Ramos (cell line): ENCODE data around the gene OTUD1.
"Not testable (repeated sequence)": the region's sequence is repeated elsewhere in the genome, so short reads cannot be mapped to it uniquely, and the experiment has no call there.

Experiments
- in situ Hi-C: fragments of 300-500 bp; cut with MboI; formaldehyde crosslinking; loops from one replicate; pipeline ENCODE4 v1.14.3; 2022; ENCODE audit warnings: low sequenced_read_pairs; ENCODE audit not compliant: unreplicated experiment

The OTUD1 gene

GRCh38 chr10:23438547-23439451 lies at the start of gene OTUD1:
OTUD1 (plus strand) TSS chr10:23439075; CDS start chr10:23439458, 383 bp downstream.
- in situ Hi-C loops, result no loop called here

GRCh38 chr10:23390408-23390807 lies 48.5 kb upstream of the OTUD1 start:
- in situ Hi-C loops, result not testable (repeated sequence)

DNA sequence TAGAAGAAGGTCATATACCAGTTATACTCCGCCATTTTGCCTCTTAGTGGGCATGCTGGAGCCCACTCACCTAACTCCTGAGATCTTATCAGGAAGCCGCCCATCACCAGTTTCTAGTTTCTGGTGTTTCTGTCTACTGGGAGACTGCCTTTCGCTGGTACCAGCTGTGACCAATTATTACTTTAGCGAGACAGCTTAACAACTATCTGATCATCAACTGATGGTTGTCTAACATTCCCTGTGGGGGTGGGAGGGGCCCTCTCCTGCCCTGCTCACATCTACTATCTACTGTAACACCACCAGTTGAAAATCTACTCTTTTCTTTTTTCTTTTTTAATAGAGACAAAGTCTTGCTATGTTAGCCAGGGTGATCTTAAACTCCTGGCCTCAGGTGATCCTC lies 48.1 kb upstream of the OTUD1 start:
- in situ Hi-C loops, result no loop called here

DNA sequence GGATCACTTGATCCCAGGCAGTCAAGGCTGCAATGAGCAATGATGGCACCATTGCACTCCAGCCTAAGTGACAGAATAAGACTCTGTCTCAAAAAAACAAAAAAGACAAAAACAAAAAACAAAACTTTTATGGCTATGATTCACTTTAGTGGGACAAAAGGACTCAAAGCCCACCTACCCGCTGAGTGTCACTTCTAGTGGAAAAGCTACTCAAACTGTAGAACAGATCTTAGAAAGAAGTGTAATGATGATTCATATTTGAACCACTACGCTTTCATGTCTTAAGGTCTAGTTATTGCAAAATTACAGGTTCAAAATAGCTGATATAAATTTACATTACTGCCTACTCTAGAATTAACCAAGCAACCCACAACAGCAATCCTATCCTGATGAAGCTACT lies 47.1 kb upstream of the OTUD1 start:
- in situ Hi-C loops, result no loop called here

DNA sequence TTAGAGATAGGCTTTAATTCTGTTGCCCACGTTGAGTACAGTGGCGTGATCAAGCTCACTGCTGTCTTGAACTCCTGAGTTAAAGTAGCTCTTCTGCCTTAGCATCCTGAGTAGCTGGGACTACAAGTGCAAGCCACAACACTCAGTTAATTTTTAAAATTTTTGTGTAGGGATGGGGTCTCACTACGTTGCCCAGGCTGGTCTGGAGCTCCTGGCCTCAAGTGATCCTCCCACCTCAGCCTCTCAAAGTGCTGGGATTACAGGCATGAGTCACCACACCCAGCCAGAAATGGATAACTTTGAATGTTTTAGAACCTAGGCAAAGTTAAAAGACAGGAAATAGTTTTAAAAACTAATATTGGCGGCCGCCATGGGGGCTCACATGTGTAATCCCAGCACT lies 43.9 kb upstream of the OTUD1 start:
- in situ Hi-C loops, result no loop called here

GRCh38 chr10:23396695-23397094 lies 42.2 kb upstream of the OTUD1 start:
- in situ Hi-C loops, result no loop called here

DNA sequence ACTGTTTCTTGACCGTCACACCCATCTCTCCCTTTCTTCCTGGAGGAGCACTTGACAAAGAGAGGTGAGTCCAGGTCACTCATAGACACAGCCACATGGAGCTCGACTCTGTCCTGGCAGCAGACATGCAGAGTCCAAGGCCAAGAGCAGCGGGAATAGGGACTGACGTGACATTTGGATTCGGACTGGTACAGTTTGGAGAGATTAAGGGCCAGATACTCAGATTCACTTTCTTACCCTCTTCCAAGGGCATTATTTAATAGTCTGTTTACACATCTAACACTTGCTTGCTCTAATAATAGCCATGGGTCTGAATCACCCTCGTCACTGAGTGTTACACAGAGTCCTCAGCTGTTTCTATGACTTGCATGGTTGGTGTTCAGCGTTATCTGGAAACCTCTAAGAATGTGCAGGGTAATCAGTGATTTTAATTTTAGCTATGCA lies 39.2 kb upstream of the OTUD1 start:
- in situ Hi-C loops, result no loop called here

DNA sequence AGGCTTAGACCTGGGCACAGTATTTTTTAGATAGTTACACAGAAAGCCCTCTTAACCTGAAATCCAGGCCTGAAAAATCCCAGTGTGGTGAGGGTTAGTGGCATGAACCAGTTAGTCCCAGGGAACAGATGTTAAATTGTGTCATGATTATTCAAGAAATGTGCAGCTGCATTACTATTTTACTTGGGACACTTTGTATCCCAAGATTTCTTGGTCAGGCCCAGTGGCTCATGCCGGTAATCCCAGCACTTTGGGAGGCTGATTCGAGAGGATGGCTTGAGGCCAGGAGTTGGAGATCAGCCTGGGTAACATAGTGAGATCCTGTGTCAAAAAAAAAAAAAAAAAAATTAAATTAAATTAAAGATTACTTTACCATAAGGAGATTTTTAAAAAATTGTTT lies 36.0 kb upstream of the OTUD1 start:
- in situ Hi-C loops, result no loop called here

DNA sequence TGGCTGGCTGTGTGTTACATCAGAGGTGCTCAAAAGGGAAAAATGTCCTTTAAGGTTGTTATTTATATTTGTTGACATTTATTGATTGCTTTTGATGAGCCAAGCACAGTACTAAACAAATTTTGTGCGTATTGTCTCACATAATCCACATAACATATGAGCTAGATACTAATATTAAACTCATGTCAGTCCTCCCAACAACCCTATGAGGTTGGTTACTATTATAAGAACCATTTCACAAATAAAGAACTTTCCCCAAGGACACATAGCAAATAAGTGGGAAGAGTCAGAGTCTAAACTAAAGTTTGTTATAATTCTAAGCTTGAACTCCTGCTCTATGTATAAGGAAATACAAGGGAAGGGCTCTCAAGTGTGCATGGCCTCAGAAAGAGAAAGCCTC lies 35.6 kb upstream of the OTUD1 start:
- in situ Hi-C loops, result no loop called here

DNA sequence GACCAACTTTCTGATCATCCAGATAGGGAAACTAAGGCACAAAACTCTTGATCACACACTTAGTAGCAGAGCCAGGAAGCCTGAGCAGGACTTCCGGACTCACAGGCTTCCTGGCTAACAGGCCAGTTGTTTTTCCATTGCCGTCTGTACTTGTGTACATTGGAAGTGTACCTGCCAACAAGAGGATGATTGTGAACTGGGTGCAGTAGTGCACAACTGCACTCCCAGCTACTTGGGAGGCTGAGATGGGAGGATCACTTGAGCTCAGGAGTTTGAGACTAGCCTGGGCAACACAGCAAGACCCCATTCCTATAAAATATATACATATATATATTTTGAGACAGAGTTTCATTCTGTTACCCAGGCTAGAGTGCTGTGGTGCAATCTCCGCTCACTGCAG lies 35.2 kb upstream of the OTUD1 start:
- in situ Hi-C loops, result no loop called here

DNA sequence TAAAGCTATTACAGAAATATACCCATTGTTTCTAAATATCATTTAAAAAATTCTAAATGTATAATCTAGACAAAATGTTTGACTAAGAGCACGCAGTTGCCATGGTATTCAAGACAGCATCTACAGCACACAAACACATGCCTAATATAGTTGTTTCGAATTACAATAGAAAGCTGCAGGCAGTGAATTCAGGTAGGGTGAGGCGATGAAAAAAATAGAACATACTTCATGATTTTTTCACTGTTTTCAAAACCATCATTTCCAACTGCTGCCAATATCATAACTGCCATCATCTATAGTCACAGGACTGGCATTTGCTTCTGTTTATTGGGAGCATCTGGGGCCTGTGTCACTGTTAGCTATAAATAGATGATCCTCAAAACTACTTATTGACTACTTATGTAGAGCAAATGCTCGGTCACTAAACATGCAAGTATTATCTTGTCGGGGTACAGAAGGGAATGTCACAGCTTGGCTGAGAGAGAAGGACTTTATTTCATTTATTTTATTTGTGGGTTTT lies 34.4 kb upstream of the OTUD1 start:
- in situ Hi-C loops, result no loop called here

DNA sequence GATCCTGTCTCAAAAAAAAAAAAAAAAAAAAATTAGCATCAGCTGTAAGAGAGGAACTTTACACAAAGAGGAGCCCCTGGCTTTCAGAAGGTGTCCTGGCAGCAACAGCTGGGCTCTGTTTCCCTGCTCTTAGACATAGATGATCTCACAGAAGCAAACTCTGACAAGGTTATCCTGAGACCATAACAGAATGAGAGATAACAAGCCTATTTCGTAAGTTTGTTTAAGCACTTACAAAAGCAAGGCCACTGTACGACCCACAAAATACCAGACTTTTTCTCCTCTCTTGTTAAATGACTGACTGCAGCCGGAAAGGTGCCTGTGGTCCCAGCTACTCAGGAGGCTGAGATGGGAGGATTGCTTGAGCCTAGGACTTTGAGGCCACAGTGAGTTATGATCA lies 33.3 kb upstream of the OTUD1 start:
- in situ Hi-C loops, result no loop called here

- in situ Hi-C loops, result no loop called here
These were observed 32.5 kb upstream of the OTUD1 start for GRCh38 chr10:23406409-23406808.

DNA sequence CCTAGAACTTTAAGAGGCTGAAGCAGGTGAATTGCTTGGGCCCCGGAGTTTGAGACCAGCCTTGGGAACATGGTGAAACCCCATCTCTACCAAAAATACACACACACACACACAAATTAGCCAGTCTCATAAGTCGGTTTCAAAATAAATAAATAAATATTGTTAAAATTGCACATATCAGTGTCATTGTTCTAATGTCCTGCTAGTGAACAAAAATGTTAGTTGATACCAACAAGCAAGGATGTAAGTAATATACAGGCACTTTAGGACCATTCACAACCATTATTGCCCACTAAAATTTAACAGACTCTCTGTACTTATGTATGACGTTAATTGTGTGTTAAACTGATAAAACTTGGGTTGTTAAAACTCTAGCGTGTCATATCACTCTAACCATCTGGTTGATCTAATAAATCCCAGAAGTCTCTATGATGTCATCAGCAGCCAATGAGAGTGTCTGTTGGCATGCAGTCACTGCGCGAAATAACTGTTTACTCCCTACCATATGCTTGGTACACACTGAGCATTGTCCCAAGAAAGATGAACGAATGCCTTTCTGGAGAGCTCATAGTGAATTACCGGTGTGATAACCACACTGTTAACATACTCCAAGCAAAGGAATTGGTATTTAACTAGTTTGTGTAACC lies 30.4 kb upstream of the OTUD1 start:
- in situ Hi-C loops, result no loop called here

DNA sequence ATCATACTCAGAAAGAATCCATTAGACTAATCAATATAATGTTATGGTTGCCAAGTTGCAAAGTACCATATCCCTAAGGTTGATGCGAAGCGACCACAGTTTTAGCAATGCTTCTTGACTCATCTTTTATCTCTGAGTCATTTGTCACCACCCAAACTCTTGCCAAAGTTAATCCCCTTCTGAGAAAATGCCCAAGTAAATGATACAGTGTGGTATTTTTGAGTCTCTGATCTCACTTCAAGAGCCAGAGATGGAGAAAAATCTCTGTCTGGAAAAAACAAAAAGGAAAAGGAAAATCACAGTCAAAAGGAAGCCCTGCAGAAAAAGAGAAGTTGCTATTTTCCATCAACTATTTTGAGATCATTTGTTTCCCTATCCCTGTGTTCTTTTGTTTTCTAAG lies 26.7 kb upstream of the OTUD1 start:
- in situ Hi-C loops, result no loop called here

DNA sequence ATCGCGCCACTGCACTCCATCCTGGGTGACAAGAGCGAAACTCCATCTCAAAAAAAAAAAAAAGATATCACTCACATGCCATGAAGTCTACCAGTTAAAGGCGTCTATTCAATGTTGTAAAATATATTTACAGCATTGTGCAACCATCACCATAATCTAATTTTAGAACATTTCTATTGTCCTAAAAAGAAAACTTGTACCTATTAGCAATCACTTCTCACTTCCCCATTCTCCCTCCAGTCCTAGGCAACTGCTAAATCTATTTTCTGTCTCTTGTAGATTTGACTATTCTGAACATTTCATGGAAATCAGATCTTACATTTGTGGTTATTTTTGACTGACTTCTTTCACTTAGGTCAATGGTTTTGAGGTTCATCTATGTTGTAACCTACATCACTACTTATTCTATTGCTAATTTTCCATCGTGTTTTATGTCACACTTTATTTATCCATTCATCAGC lies 25.2 kb upstream of the OTUD1 start:
- in situ Hi-C loops, result no loop called here

GRCh38 chr10:23414658-23415057 lies 24.2 kb upstream of the OTUD1 start:
- in situ Hi-C loops, result no loop called here

DNA sequence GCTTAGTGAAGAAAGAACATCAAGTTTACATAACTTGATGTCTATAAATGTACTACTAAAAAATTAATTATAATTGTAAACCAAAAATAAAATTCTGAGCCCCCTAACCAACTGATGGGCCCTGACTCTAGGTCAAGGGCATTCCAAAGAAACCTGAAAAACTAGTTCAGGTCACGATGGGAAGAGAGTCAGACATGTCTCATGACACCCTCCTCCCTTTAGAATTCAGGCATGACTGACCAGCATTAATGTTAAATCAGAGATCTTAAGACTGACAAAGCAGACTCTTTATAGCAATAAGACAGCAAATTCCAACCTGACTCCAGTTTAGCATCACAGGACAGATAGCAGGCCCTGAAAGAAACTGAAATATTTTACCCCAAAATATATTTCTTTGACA lies 21.6 kb upstream of the OTUD1 start:
- in situ Hi-C loops, result no loop called here

GRCh38 chr10:23418051-23418681 lies 20.7 kb upstream of the OTUD1 start:
- in situ Hi-C loops, result no loop called here

- in situ Hi-C loops, result no loop called here
These were observed 19.7 kb upstream of the OTUD1 start for GRCh38 chr10:23419201-23419600.
